EH (cell line): ENCODE results near the gene AZIN2.
"Not testable (repeated sequence)": the region's sequence is repeated elsewhere in the genome, so short reads cannot be mapped to it uniquely, and the experiment has no call there.

Experiments used
- DNase-seq: peaks from one replicate; pipeline ENCODE4 v3.0.0-alpha.2; 2015; ENCODE audit warnings: low read depth

Gene AZIN2

DNA sequence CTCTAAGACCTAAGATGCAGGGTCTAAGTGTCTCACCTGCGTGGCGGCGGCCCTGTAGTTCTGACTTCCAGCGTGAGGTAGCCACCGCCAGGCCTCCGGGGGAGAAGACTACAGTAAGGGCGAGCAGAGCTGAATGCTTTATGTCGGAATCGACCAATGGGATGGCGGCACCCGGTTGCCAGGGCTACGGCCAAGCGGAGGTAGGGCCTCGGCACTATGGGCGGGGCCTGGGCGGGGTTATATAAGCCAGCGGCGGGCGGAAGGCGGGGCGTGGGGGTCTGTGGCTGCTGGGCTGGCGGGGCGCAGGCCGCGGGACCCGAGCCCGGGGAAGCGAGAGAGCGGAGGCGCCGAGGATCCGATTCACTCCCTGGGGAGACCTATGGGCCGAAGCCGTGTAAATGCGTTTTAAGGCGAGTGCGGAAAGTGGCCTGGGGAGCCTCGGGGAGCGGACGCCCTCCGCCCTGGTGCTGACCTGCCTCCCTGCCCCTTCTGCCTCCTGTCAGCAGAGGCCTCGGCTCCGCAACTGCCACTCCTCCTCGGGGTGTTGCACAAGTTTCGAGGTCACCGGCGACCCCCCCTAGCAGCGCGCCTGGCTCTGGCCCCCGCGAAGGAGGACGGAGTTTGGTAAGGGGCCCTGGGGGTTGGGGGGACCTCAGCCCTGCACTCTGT is at the start of gene AZIN2:
AZIN2 (plus strand) TSS at position 269 of the 669 bp plus-strand sequence. CDS start 1,097 bp downstream, outside the sequence.
- peak; percentile 96 for DNase-seq

DNA sequence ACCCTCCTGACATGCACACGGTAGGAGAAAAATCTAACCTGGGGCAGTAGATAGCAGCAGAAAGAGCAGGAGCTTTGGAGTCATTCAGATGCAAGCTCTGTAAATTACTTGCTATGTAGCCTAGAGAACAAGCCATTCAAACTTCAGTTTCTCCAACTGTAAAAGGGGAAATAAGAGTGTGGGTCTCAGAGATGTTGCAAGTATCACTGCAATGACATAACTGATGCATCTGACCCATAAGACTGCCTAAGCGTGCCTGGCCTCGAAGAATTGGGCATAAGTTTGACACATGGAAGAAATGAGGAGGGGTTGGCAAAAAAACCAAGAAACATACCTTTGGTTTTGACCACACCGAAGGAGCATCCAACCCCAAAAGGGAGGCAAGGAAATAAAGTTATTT is 49.4 kb upstream of the AZIN2 start:
- DNase-seq: no peak

DNA sequence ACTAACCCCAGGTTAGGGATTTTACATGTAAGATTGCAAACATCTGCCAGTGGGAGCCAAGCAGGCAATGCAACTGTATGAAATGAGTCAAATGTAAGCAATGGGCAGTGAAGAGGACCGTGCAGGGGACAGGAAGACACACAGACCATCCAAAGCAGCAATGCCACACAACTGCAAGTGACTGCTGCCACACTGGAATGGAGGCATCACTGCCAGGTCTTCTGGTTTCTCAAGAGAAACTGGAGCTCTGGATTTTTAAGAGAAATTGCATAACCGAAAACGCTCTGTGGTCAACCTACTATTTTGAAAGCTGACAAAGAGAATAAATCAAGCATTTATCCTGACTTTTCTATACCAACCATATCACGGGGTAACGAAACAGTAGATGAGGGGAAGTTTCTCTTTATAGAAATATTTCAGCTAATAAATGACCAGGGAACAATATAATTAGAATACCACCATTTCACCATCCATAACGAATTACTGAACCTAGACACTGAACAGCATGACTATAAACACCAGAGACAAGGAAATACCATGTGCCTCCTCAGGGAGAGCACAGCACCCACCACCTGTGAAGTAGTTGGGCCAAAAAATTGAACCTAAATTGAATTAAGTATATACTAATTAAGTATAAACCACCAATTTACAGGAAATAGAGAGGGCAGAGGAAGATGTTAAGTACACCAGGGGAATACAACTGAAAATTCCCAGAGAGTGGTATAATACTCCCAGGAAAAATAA is 48.7 kb upstream of the AZIN2 start:
- DNase-seq: peak; percentile 54

DNA sequence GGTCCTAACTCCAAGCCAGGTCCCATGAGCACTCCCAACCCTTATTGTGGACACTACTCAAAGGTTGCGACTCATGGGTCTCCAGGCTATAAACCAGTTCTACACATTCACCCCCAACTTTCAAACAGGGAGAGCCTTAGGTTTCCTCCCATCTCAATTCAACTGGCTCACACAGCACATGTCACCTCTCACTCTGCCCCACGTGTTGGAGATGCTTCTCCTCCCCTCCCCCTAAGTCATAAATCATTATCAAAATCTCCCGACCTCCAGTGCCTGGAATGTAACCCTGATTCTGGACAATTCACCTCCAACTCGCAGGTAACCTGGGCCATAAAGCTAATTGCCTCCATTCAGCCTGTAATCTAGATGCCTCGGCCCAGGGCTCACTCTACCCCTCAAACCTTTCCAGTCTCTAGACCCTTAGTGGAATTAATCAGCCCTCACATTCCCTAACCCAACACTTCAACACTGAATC is 44.9 kb upstream of the AZIN2 start:
- peak; percentile 43 for DNase-seq

DNA sequence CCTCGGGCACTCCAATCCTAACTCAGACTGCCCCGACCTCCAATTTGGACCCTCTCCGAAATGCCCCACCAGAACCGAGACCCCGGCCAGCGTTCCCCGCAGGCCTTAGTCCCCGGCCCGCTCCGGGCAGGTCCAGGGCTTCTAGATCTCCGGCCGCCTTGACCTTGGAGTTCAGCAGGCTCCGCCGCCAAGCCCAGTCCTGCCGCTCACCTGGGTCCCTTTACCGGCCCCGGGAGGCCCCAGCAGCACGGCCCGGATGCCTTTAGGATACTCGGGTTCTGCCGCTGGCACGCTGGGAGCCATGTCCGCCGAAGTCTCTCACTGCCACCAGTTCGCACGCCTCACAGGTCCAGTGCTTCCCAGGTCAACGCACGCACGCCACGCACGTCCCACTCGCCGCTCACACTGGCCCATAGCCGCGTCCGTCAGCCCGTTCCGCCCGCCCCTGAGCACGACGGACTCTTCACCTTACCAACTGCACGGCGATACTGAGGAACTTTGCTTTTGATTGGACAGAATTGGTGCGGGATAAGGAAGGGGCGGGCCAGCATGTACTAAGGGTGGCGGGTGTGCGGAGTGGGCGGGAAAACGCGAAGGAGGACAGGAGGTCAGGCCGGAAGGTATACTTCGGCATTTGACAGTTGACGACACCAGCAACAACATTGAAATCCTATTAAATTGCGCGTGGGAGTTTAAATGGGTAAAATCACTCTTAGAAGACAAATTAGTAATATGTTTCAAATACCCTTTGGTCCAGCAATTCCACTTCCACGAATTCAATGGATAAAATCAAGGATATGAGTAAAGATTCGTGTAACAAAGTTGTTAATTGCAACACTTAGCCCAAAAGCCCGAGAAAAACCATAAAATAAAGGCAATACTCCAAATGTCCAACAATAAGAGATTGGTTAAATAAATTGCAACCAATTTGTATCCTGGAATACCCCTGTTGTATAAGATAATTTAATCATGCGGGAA is 44.1 kb upstream of the AZIN2 start, which contains the start of gene AK2:
AK2 (minus strand) TSS at position 358 of the 978 bp plus-strand sequence; CDS start at position 303, 55 bp downstream.
- peak; percentile 98 for DNase-seq

DNA sequence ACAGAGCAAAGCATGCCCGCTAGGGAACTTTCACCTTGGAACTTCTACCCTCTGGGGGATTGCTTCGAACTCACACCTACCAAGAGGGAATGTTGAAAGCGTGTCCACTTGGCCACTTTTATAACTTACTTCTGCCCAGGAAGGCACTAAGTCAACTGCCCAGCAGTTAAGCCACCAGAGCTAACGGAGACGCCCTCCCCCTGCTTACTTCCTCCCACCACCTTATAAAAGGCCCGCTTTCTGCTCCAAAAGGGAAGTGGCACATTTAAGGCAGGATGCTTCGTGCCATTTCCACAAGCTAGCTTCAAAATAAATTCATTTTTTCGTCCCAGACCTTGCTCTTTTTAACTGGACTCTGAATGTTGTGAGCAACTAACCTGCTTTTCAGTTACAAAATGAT is 41.1 kb upstream of the AZIN2 start:
- DNase-seq: no peak

DNA sequence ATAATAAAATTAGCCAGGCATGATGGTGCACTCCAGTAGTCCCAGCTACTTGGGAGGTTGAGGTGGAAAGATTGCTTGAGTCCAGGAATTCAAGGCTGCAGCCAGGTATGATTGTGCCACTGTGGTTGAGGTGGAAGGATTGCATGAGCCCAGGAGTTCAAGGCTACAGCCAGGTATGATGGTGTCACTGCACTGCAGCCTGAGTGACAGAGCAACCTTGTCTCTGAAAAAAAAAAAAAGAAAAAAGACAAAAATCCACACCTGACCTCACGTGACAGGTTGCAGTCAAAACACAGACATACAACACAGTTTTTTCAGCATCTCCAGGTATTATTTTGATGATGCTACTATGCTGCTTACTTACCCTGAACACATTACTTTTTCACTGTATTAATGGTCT is 39.9 kb upstream of the AZIN2 start:
- DNase-seq: no peak

DNA sequence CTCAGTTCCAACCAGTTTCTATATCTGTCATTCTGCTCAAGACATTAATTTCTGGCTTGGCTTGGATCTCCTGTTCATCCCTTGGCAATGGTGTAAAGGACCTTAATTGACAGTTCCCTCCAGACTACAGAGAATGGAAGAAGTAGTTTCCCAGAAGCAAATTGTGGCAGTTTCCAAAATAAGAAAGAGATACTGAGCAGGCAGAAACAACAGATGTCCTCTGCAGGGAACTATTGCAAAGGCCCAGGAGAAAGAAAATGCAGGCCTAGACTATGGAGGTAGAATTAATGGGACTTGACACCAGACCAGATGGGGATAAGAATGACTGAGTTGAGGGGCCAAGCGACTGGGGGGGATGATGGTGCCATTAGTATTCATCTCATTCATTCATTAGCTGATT is 38.1 kb upstream of the AZIN2 start:
- DNase-seq: no peak

DNA sequence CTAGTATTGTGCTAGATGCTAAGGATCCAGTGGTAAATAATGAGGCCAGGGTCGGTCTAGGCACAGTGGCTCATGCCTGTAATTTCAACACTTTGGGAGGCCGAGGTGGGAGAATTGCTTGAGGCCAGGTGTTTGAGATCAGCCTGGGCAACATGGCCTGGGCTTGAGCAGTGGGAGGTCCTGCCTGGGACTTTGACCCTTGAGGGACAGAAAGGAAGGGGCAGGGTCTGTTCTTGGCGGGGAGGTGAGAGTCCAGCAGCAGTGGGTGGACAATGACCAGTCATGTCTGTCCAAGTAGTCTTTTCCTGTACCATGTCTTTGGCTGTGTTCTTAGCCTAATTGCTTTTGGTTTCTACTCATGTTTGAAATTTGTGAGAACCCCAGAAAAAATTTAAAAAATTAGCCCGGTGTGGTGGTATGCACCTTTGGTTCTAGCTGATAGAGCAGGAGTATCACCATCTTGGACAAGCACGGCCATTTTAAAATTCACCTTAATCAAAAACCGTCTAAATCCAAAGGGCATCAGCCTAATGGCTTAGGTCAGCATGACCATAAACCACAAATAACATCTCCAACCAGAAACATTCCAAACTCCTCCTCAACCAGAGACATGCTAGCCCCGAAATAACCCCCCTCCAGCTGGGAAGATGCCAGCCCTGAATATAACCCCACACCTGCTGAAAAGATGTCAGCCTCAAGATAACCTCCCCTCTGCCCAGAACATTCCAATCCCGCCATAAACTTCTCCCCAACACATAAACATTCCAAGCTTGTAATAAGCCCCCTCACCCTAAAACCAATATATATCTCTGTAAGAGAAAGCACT is 37.5 kb upstream of the AZIN2 start:
- DNase-seq: peak; percentile 30

DNA sequence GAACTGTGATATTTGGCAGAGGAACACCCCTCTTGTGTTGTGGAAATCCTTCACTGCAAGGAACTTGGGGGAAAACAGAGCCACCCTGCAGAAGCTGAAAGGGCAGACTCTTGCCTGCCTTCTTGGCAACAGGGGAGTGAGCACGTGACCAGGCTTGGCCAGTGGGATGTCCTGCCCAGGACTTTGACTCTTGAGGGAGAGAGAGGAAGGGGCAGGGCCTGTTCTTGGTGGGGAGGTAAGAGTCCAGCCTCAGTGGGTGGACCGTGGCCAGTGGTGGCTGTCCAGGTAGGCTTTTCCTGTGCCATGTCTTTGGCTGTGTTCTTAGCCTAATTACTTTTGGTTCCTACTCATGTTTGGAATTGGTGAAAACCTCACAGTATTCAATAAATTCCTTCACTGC is 35.7 kb upstream of the AZIN2 start:
- peak; percentile 31 for DNase-seq

DNA sequence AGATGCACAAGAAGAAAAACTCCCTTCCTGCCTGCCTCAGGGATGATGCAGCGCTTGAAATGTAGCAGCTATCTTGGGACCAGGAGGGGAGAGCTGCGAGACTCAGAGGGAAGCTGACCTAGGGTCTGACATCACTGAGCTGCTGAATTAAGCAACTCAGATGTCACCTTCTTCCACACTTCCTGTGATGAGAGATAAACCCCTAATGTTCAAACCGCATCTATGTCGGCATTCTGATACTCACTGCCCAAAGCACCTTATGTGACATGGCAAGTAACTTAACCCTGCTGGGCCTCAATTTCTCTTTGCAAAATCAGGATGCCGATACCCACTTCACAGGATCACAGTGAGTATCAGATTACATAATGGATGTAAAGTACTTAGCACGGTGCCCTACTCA is 35.1 kb upstream of the AZIN2 start:
- DNase-seq: peak; percentile 34

DNA sequence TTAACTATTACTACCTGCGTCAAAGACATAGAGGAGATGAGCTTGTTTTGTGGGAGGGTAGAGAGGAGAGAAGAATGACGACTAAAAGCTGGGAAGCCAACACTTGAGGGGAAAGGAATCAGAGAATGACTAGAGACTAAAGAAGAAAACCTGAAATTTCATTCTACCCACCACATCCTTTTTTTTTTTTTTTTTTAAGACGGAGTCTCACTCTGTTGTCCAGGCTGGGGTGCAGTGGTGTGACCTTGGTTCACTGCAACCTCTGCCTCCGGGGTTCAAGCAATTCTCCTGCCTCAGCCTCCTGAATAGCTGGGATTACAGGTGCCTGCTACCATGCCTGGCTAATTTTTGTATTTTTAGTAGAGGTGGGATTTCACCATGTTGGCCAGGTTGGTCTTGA is 34.7 kb upstream of the AZIN2 start:
- DNase-seq: not testable (repeated sequence)

DNA sequence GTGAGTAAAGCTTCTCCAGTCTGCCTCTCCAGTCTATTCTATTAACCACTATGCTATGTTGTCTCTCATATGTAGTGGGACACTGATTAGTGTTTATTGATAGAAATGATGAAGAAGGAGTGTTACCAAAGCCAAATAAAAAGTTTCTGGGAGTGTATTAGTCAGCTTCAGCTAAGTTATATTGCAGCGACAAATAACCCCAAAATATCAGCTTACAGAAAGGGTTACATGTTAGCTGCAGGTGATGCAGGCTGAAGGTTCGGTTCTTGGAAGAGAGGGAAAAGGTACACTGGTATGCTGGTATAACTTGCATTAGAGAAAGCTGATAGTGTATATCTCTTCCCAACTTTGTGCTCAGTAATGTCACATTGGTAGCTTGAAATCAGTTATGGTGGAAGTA is 33.7 kb upstream of the AZIN2 start:
- no peak for DNase-seq

DNA sequence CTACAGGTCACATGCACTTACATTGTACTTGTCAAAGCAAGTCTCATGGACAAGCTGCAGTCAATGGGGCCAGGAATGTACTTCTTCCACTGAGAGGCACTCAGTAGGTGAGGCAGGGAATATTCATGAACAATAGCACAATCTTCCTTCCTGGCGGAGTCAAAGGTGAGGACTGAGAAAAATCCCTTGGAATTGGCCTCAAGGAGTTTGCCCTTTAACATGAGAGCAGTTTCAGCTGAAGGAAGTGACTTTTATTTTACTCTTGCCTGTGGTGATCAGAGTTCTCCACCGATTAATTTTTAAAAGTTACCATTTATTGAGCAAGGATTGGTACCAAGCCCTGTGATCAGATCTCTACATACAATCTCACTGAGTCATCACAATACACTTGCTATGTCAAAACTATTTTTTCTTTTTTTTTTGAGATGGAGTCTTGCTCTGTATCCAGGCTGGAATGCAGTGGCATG is 33.1 kb upstream of the AZIN2 start:
- DNase-seq: peak; percentile 64

DNA sequence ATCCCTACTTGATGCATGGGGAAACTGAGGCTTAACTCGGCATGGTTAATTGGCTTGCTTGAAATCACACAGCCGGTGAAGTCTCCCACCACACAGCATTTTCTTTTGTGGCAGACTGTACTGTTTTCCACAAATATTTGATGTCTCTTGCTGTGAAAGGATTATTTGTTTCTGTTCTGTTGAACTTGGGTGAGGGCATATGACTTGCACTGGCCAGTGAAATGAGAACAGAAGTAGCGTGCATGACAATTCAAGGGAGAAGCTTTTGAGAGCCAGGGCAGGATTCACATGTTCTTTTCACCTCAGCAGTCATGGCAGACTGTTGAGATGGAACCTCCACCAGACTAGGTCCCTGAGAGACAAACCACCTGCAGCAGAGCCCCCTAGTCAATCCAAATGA is 32.5 kb upstream of the AZIN2 start:
- DNase-seq: no peak

DNA sequence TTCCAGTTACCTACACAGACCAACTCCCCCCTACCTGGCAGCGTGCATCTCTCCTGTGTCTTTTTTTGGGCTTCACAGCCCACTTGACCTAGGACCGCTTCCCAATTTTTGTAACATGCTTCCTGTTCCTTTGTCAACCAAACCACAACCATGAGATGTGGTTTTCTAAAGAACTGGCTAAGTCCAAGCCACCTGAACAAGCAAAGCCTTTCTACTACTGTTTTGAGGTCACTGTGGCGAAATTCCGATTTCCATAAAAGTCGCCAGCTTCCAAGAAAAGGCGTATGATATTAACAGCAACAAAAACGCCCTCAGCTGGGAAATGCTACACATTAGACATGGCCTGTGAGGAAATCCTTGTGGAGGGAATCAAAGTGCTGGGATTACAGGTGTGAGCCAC is 31.6 kb upstream of the AZIN2 start:
- DNase-seq: no peak

DNA sequence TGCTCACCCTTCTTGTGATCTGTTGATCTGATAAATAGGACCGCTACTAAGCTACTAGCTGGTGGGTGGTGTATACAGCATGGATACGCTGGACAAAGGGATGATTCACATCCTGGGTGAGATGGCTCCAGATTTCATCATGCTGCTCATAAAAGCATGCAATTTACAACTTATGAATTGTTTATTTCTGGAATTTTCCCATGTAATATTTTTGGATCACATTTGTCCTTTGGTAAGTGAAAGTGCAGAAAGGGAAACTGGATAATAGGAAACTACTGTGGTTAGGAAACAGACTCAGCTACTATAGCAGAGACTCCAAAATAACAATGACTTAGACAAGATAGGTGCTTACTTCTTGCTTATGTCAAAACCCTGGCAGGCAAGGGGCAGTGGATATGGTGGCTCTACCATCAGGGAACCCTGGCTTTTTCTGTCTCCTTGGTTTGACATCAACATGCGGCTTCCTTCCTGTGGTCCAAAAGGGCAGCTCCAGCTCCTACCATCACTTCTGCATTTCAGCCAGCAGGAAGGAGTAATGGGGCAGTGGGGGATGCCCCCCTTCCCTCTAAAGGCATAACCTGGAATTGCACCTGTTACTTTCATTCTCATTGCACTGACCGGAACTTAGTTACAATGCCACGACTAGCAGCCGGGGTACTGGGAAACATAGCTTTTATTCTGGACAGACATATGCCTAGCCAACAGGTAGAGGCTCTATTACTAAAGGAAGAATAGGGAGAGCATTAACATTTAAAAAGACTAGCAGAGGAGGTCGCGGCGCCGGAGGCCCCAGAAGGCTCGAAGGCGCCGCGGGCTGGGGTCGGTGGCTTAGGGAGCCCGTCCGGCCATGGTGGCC is 30.5 kb upstream of the AZIN2 start:
- DNase-seq: peak; percentile 98

DNA sequence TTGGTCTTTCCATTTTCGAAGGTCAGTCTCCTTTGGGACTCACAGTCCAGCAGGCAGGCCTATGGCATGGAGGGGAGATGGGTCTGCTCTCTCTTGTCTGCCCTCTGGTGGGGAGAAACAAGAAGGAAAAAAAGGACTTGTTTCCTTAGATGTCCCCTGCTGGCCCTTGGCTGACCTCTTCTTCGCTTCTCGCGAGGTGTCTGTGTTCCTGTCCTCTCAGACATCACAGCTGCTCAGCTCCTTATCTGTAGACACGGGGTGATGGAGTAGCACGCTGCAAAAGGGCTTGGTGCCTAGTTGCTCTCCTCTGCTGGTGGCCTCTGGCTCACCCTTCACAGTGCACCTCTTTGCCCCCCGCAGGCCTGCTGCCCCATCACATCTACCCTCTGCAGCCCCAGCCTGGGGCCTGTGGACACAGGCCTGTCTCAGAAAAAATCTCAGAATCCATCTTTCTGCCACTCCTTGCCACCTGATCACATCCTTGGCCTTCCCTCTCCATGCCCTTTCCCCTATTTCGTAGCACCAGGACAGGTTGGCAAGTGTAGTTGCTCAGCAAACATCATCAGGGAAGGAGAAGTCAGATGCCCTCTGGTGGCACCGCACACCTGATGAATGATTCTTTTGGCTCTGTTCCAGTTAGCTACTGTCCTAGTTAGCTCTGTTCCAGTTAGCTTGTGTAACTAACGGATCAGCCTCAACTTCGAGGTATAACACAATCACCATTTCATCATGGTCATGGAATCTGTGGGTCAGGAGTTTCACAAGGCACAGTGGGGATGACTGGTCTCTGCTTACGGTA is 25.5 kb upstream of the AZIN2 start:
- peak; percentile 89 for DNase-seq

DNA sequence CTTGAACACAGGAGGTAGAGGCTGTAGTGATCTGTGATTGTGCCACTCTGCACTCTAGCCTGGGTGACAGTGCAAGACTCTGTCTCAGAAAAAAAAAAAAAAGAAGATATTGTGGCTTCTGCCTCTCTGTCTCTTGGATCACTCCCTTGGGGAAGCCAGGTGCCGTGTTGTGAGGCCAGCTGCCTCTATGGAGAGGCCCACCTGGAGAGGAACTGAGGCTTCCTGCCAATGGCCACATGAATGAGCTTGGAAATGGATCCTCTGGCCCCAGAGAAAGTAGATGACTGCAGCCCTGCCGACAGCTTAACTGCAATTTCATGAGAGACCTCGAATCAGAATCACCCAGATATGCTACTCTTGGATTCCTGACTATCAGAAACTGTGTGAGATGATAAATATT is 24.5 kb upstream of the AZIN2 start:
- DNase-seq: no peak
